Vagina (tissue), 2 donors: Measurements from ENCODE around the gene NPAS3.

ENCODE experiments used
- POLR2AphosphoS5 ChIP-seq, 2 donors: sonication (generic); formaldehyde crosslinking; IDR thresholded peaks; one replicate each; pipeline ENCODE4 v1.9.0; 2017; ENCODE audit warnings: antibody characterized with exemption in 2 of 2, mild to moderate bottlenecking in 2 of 2, low read depth in 1 of 2; ENCODE audit not compliant: insufficient read depth in 1 of 2
- TF ChIP-seq, protein P1 (sequence below), 3 experiments: fragments of 450-650 bp in 2 of 3; fragments of 200-600 bp in 1 of 3; sonication (generic) in 1 of 3; IDR thresholded peaks; one replicate each; pipeline ENCODE4 v1.5.1; 2017 to 2019; ENCODE audit warnings: antibody characterized with exemption in 3 of 3, mild to moderate bottlenecking in 2 of 3, moderate library complexity in 2 of 3

DNA sequence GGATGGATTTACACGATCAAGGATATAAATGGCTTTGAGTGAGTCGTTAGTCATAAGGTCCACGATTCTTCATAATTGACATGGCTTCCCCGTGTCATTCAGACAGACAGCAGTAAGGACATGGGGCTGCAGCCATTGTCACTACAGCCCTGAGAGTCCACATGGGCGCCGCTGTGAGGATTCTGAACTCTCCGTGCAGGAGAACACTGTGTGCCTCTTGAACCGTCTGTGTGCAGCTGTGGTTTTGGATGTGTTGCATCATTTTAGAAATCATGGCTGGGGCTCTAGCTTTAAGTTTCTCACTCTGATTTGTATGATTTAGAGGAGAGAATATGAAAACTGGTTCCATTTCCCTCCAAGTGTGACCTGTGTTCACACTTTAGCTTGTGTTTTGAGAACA, 47.2 kb downstream of the NPAS3 start:
- TF ChIP-seq, protein P1, sequence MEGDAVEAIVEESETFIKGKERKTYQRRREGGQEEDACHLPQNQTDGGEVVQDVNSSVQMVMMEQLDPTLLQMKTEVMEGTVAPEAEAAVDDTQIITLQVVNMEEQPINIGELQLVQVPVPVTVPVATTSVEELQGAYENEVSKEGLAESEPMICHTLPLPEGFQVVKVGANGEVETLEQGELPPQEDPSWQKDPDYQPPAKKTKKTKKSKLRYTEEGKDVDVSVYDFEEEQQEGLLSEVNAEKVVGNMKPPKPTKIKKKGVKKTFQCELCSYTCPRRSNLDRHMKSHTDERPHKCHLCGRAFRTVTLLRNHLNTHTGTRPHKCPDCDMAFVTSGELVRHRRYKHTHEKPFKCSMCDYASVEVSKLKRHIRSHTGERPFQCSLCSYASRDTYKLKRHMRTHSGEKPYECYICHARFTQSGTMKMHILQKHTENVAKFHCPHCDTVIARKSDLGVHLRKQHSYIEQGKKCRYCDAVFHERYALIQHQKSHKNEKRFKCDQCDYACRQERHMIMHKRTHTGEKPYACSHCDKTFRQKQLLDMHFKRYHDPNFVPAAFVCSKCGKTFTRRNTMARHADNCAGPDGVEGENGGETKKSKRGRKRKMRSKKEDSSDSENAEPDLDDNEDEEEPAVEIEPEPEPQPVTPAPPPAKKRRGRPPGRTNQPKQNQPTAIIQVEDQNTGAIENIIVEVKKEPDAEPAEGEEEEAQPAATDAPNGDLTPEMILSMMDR (IDR thresholded peaks at IDR 0.05) = no peak
- TF ChIP-seq POLR2AphosphoS5 (IDR thresholded peaks at IDR 0.05; ENCODE audit: insufficient read depth in 1 of 2, low read depth in 1 of 2) = no peak
